ENCODE results near the gene MAP2K2.

The MAP2K2 gene

DNA sequence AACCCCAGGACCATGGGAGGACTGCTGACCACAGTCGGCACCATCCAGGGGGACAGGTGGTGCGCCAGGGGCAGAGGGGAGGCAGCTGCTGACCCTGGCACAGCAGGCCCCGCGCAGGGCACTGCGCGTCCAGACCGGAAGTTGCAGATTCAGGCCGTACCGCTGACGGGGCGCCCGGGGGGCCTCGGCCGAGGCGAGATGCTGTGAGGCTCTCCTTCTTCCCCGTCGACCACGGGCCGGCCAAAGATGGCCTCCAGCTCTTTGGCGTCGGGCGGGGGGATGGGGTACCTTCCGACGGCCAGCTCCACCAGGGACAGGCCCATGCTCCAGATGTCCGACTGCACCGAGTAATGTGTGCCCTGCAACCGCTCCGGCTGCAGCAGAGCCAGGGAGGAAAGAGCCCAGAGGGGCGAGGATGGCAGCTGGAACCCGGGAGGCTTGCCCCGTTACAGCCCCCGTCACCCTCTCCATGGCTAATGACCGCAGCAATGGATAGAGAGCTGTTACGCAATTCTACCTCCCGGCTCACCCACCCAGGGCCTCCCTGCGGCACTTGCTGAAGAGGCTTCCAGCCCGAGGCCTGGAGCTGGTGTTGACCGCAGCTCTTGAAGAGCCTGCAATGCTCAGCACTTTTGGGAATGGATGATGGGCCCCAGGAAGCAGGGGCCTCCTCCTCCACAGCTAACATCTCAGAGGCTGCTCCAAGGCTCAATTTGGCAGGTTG, 24.7 kb downstream of the MAP2K2 start:
- no peak for DNase-seq

DNA sequence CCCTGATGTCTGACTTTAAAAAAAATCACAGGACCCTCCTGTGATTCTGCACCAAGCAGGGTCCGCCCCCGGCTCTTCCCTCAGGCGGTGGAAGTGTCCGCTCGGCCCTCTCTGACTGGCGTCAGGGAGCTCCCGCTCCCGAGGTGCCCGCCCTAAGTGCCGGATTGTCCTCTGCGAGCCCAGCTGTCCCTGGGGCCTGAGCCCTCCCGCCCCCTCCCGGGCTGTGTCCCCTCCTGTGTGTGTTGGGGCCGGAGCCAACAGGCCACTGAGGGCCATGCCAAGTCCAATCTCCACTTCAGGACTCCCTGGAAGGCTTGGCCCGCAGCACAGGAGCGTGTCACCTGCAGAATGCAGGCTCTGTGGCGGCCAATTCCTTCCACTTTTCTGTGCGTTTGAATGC, 25.4 kb downstream of the MAP2K2 start:
- DNase-seq, result no peak

GRCh38 chr19:4097501-4097900, 26.4 kb downstream of the MAP2K2 start:
- no peak for DNase-seq

- no peak for DNase-seq
Measured at GRCh38 chr19:4096049-4096892, 27.7 kb downstream of the MAP2K2 start.

- DNase-seq, result no peak
Measured at GRCh38 chr19:4095488-4095844, 28.5 kb downstream of the MAP2K2 start.

DNA sequence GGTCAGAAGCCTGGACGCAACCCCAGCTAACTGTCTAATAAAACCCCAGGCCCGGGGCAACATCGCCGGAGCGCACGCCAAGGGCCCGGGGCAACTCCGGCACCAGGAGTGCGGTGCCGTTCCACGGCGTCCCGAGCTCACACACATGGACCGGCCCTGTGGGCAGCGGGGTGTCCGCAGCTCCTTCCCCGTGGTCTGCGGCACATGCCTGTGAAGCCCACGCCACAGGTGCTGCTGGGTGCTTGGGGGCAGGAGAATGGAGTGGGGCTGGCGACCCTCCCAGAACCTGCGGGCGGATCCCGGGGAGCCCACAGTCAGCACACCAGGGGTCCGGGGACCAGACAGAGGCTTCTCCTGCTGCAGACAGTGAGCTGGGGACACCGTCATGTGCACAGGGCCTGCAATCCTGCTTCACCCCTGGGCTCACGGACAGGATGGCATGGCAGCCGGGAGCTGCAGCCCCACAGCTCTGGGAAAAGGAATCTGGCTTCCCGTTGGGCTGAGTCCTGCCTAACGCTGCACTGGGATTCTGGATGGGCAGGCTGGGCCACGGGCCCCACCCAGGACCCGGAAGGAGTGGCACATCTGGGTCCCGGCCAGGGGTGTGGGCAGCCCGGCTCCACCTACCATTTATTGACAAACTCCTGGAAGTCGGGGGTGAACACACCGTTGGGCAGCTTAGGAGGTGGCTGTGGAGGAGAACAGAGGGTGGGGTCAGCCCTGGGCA, 29.0 kb downstream of the MAP2K2 start:
- DNase-seq, result no peak

DNA sequence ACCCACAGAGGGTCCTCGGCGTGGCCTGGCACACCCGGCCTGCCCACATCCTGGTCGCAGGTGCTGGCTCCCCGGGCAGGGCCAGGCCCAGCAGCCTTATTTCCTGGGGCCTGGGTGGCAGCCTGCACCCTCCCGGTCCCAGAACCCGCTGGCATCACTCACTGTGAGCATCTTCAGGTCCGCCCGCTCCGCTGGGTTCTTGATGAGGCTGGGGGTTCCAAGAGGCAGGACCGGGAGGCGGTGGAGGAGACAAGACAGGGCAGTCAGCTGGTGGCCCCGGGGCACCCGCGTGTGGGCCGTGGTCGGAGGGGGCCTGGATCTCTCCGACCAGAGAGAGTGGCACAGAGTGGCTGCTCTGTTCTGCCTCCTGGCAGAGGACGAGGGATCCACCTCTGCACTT, 29.6 kb downstream of the MAP2K2 start:
- DNase-seq, result no peak

GRCh38 chr19:4093643-4094175, 30.2 kb downstream of the MAP2K2 start:
- DNase-seq, result no peak

DNA sequence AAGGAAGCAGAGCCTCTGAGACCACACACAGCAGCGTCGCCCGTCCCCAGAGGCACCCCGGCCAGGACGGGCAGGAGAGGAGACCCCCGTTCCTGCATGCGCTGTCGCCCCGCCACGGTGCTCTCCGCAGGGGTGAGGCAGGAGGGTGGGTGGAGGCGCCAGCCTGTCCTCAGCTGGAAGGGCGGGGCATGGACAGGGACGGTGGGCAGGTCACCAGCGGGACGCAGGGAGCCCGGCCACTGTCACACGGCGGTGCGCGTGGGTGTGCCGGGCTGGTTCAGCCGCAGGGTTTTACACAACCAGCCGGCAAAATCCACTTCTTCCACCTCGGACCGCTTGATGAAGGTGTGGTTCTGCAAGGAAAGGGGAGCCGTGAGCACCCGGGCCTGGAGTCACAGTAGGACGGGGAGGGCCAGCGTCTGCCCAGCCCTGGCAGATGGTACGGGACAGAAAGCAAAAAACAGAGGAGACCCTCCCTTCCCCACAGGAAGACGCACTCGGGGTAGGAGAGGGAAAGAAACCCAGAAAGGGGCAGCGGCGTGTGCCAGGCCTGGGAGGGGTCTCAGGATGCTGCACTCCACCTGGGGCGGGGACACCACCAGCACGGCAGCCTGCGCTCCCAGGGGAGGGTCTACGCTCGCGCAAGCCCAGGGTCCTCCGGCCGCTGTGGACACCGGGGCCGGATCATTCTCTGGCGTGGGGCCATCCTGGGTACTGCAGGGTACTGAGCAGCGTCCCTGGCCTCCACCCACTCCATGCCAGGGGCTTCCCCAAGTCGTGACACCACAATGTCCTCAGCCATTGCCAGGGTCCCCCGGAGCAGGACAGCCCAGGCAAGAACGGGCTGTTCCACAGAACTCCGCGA, 33.3 kb downstream of the MAP2K2 start:
- DNase-seq, result no peak

GRCh38 chr19:4089946-4090345, 34.0 kb downstream of the MAP2K2 start:
- no peak for DNase-seq

DNA sequence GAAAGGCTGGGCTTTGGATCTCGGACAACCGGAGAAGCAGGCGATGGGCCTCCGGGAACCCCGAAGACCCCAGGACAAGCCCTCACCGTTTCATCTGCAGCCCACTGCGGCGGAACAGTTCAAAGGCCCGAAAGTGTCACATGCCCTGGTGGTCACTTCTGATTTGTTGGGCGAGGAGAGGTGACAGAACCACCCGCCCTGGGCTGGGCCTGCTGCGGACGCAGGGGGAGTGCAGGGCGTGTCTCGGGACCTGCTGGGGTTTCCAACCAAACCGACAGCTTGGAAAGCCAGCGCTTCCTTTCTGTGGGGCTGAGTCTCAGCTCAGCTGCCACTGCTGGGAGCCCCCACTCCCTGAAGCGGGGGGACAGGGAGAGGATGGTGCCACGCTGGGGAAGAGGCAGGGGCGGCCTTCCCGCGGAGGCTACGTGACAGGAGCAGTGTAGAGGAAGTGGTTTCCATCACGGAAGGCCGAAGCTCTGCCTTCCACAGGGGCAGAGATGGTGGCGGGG, 34.5 kb downstream of the MAP2K2 start:
- no peak for DNase-seq

- no peak for DNase-seq
Measured at GRCh38 chr19:4088975-4089374, 34.9 kb downstream of the MAP2K2 start.

GRCh38 chr19:4087787-4088679, 35.9 kb downstream of the MAP2K2 start:
- no peak for DNase-seq

GRCh38 chr19:4086411-4086867, 37.5 kb downstream of the MAP2K2 start:
- DNase-seq, result no peak

DNA sequence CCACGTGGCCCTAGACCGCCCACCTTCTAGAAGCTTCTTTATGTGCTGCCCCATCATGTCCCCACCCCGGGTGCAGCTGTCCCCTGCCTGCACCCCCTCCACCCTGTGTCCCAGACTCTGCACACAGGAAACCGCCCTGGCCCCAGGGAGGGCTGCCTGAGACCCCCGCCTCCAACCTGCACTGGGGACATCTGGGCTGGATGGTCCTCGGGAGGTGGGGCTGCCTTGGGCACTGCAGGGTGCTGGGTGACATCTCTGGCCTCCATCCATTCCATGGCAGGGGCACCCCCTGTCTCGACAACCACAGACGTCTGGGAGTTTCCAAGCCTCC, 39.4 kb downstream of the MAP2K2 start:
- DNase-seq, result no peak

GRCh38 chr19:4083677-4084546, 40.0 kb downstream of the MAP2K2 start:
- peak; percentile 80 for DNase-seq

DNA sequence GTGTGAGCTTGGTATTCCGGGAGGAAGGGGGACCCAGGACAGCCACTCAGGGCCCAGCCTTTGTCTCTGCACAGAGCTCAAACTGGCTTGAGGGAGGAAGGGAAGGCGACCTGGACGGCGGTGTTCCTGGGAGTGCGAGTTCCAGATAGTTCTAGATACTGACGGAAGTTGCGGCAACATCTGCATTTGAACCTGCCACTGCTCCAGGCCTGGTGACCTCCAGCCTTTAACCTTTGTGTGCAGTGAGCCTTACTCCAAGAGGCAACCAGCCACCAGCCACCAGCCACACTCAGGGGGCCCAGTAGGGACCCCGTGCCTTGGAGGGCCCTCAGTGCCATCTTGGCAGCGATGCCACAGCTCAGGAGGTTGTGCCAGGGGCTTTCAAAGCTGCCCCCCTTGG, 41.8 kb downstream of the MAP2K2 start:
- no peak for DNase-seq

- no peak for DNase-seq
Measured at GRCh38 chr19:4081441-4082129, 42.3 kb downstream of the MAP2K2 start.

DNA sequence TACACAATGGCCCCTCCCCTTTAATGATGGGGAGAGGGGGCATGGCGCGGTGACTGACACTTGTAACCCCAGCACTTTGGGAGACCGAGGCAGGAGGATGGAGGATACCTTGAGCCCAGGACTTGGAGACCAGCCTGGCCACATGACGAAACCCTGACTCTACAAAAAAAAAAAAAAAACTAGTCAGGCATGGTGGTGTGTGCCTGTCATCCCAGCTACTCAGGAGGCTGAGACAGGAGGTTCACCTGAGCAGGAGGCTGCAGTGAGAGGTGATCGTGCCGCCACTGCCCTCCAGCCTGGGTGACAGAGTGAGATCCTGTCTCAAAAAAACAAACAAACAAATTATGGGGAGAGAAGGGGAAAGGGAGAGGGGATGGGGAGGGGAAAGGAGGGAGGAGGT, 43.4 kb downstream of the MAP2K2 start:
- DNase-seq, result no peak
